ENCODE measurements around the gene FOXP4.

FOXP4 gene

DNA sequence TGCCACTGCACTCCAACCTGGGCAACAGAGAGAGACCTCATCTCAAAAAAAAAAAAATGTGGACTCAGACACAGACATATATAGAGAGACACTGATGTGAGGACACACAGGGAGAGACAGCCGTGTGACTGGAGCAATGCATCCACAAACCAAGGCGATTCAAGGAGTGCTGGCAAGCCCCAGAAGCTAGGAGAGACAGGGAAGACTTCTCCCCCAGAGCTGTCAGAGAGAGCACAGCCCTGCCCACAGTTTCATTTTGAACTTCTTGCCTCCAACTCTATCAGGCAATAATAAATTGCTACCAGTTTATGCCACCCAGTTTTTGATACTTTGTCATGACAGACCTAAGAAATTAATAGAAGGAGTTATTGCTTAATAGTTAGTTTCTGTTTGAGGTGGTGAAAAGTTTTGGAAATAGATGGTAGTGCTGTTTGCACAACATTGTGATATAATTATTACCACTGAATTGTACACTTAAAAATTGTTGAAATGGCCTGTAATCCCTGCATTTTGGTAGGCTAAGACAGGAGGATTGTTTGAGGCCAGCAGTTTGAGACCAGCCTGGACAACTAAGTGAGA, 87.0 kb downstream of the FOXP4 start:
- no peak for DNase-seq (ENCODE audit: low spot score)
- TF ChIP-seq, protein P1, sequence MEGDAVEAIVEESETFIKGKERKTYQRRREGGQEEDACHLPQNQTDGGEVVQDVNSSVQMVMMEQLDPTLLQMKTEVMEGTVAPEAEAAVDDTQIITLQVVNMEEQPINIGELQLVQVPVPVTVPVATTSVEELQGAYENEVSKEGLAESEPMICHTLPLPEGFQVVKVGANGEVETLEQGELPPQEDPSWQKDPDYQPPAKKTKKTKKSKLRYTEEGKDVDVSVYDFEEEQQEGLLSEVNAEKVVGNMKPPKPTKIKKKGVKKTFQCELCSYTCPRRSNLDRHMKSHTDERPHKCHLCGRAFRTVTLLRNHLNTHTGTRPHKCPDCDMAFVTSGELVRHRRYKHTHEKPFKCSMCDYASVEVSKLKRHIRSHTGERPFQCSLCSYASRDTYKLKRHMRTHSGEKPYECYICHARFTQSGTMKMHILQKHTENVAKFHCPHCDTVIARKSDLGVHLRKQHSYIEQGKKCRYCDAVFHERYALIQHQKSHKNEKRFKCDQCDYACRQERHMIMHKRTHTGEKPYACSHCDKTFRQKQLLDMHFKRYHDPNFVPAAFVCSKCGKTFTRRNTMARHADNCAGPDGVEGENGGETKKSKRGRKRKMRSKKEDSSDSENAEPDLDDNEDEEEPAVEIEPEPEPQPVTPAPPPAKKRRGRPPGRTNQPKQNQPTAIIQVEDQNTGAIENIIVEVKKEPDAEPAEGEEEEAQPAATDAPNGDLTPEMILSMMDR (IDR thresholded peaks at IDR 0.05; ENCODE audit: extremely low read depth, missing control alignments): no peak

DNA sequence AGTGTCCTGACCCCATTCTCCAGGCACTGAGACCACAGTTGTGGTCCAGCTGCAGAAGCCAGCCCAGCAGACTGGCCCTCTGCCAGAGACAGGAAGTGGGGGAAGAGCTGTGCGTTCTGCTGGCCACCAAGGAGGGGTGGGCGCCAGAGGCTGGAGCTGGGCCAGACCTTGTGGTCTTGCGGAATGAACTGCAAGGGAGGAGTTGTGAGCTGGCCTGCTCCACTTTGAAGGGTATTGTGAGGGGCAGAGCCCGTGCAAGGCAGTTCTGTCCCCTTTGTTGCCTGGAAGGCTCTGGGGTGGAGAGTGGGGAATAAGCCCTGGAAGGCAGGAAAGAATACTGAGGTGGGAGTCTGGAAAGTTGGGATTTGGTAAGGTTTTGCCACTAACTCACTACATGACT, 88.5 kb downstream of the FOXP4 start:
- DNase-seq (ENCODE audit: low spot score): no peak
- TF ChIP-seq, protein P1 (IDR thresholded peaks at IDR 0.05; ENCODE audit: extremely low read depth, missing control alignments): no peak

DNA sequence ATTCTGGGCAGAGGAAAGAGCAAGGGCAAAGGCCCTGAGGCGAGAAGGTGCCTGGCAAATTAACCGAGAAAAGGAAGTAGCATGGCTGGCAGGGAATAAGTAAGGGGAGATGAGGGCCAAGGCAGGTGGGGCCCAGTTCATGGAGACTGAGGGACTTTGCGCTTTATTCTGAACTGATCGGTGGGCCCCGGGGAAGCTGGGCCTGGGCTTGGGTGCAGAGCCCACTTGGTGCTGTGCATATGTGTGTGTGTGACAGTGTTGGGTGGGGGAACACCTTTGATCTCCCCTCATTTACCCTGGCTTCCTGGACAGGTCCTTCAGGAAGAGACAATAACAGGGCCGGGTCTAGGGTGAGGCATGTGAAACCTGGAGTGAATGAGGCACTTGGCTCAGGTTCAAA, 89.2 kb downstream of the FOXP4 start:
- TF ChIP-seq, protein P1 (IDR thresholded peaks at IDR 0.05; ENCODE audit: extremely low read depth, missing control alignments): no peak
- no peak for DNase-seq (ENCODE audit: low spot score)

DNA sequence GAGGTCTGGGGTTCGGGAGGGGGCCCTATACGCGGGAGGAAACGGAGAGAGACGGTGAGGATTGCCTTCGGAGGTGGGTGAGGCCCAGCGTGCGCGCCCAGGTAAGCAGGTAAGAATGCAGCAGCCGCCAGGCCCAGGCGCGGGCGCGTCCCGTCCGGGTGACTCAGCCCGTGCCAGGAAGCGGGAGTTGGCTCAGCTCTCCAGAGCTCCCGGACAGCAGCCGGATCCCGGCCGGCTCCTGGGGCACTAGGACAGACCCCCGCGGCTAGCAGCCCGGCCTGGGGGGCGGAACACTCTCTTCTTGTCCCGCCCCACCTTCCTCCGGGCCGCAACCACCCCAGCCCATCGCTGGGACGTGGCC, 90.6 kb downstream of the FOXP4 start:
- no peak for DNase-seq (ENCODE audit: low spot score)
- TF ChIP-seq, protein P1 (IDR thresholded peaks at IDR 0.05; ENCODE audit: extremely low read depth, missing control alignments): no peak

DNA sequence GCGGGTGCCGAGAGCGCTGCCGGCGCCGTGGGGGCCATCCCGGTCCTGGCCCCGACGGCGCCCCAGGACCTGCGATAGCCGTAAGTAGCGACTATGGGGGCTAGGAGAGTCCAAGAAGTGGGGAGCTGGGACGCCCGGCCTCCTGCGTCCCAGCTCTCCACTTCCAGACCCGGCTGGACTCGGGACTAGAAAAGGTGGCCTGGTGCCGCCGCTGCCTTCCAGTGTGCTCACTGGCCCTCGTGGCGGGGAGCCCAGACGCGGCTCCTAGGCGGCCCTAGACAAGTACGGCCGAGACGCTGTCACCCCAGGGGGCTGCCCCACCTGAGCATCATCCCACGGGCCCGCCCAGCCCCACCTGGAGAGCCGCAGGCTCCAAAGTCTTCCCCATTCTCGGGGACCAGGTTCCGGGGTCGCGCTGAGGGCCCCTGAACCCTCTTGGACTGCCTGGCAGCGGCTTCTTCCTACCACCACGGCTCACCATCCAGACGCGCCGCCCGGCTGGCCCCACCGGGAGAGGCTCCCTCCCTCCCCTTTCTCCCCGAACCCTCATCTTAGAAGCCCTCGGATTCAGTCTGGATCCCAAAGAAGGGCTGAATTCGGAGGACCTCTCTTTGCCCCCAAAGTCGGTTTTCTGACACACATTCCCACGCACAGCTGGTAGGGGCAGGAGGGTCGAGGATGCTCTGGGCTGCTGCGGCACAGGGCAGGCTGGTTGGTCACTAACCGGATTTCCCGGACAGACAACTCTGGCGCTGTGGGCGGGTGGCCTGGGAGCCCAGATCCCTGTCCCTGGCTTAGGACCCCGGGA, 91.2 kb downstream of the FOXP4 start:
- peak; percentile 46 for DNase-seq (ENCODE audit: low spot score)
- TF ChIP-seq, protein P1 (IDR thresholded peaks at IDR 0.05; ENCODE audit: extremely low read depth, missing control alignments): no peak

DNA sequence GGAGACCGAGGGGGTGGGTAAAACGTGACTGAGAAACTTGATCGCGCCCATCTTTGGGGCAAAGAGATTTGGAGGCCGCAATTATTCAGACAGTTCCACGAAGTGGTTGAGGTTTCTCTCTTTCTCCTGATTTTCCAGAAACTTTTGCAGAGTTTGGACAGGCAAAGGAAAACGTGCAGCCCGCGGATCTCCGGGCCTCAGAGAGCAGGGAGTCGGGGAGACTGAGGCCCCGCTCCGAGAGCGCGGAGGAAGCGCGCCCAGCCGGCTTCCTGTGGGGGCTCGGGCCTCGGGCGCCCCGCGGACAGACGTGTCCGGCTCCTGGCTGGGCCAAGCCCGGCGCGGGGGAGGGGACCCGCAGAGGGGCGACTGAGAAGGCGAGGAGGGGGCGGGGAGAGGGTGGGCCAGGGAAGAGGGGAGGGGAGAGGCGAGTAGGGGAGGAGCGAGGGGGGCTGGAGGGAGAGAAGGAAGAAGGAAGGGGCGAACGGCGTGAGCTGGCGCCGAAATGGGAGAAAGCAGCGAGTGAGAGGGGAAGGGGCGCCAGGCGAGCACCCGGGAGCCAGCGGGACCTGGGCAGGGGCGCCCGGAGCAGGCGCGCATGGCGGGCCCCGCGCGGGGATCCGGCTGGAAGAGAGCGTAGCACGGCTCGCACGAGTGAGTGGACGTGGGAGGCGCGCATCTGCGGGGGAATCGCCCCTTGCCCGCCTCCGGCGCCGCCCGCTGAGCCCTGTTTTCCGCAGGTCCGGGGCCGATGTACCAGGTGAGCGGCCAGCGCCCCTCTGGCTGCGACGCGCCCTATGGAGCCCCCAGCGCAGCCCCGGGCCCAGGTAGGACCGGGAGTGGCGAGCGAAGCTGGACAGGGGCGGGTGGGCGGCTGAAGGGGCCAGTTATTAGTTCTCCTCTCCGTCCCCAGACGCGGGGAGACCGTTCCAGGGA, 92.1 kb downstream of the FOXP4 start, which contains the start of gene MDFI:
MDFI (plus strand) TSS at position 467 of the 933 bp plus-strand sequence; CDS start at position 749, 282 bp downstream.
- no peak for DNase-seq (ENCODE audit: low spot score)
- TF ChIP-seq, protein P1 (IDR thresholded peaks at IDR 0.05; ENCODE audit: extremely low read depth, missing control alignments): no peak

All from GM20000 (cell line).